Measurements from ENCODE around the gene GTPBP6.
"Not testable (repeated sequence)": the region's sequence is repeated elsewhere in the genome, so short reads cannot be mapped to it uniquely, and the experiment has no call there.

Gene GTPBP6

DNA sequence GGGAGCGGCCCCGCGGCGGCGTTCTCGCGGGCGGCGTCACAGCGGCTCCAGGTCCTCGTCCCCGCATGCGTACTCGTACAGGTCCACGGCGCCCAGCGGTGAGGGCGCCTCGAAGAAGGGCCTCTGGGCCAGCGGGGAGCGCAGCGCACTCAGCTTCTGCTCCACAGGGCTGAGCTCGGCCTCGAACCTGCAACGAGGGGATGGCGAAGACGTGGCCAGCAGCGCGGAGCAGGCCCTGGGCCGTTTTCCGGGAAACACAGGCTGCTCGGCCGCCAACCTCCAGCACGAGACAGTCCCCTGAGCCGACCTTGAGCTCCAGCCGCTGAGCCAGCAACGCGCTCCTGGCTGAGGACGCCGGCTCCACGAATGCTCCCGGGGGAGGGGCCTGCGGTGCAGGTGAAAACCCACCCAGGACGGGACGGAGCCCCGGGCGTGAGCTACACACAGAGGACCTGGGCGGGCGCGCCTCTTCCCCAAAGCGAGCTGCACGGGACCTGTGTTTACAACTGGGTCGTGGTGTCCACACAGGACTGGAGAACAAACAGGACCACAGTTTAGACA lies 15.8 kb upstream of the GTPBP6 start:
- no peak for DNase-seq

DNA sequence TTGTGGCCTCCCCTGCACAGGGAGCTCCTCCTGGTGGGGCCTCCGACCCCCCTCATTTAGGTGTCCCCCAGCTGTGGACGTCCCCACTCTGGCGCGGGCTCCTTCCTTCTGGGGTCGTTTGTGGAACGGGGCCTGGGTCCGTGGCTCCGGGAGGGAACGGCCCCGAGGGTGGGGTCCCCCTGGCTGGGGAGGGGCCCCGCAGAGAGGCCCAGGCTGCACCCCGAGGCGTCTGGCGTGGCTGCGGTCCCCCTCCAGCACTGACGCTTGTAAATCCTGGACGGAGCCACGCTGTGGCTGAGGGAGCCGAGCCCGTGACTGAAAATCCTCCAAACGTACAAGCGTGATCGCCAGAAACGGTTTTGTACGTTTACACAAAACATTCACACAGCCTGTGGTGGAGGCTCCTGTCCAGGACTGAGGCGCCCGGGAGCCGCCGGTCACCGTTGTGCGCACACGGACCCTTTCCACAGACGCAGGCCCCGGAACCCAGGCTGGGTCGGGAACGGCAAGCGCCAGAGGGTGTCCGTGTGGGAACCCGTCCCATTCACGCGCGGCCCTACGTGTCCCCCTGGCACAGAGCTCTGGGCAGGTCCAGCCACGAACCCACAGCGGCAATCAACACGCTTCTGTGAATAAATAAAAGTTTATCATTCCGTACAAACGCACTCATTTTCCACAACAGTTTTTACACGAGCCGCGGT lies 15.2 kb upstream of the GTPBP6 start:
- no peak for DNase-seq

GRCh38 chrX:332916-333610 lies 14.5 kb upstream of the GTPBP6 start:
- no peak for DNase-seq

DNA sequence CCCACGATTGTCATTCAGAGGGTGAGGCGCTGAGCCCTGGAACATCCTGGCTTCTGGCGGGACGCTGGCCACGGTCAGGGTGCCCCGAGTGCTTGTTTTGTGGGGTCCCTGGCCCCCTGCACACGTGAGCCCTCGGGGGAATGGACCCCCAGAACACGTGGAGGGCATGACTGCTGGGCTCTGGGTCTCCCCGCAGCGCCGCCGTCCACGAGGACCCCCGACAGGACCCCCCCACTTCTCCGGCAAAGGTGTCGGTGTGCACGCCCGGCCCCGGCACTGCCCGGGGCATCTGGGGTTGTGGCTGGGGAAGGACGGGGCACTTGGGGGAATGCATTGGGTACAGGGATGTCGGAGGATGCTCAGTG lies 13.9 kb upstream of the GTPBP6 start:
- no peak for DNase-seq

GRCh38 chrX:331825-332495 lies 13.4 kb upstream of the GTPBP6 start:
- DNase-seq = no peak

- DNase-seq = no peak
Measured at GRCh38 chrX:331151-331824, 12.7 kb upstream of the GTPBP6 start.

DNA sequence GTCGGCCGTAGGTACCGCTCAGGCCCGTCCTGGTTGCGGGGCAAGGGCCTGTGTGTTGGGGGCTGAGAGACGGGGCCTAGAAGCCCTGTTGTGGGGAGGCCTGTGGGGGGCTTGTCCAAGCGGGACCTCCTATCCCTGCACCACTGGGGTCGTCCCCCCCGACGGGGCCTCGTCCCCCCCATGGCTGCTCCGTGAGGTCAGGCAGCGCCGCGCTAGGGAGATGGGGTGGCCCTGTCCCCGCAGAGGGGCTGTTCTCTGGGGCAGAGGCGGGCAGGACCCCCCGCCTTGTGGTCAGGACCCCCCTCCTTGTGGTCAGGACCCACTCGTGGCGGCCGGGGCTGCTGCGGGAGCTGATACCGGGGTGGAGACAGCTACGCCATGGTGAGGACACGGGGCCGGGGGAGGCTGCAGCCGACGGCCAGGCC lies 12.1 kb upstream of the GTPBP6 start:
- no peak for DNase-seq

- not testable (repeated sequence) for DNase-seq
Measured at GRCh38 chrX:330141-330725, 11.6 kb upstream of the GTPBP6 start.

- DNase-seq = no peak
Measured at GRCh38 chrX:329291-329910, 10.8 kb upstream of the GTPBP6 start.

- no peak for DNase-seq
Measured at GRCh38 chrX:327660-328126, 9.1 kb upstream of the GTPBP6 start.

DNA sequence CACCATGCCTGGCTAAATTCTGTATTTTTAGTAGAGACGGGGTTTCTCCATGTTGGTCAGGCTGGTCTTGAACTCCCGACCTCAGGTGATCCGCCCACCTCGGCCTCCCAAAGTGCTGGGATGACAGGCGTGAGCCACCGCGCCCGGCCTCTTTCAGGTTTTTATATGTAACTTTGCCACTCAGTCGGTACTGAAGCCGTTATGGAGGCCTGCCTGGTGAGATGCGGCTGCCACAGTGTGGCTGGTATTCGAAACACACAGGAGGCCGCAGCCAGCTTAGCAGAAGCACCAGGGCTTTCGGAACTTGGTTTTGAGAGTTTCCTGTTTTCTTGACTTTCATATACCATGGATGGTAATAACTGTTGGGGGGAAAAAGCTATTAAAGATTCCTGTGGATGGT lies 6.1 kb upstream of the GTPBP6 start:
- DNase-seq = not testable (repeated sequence)

DNA sequence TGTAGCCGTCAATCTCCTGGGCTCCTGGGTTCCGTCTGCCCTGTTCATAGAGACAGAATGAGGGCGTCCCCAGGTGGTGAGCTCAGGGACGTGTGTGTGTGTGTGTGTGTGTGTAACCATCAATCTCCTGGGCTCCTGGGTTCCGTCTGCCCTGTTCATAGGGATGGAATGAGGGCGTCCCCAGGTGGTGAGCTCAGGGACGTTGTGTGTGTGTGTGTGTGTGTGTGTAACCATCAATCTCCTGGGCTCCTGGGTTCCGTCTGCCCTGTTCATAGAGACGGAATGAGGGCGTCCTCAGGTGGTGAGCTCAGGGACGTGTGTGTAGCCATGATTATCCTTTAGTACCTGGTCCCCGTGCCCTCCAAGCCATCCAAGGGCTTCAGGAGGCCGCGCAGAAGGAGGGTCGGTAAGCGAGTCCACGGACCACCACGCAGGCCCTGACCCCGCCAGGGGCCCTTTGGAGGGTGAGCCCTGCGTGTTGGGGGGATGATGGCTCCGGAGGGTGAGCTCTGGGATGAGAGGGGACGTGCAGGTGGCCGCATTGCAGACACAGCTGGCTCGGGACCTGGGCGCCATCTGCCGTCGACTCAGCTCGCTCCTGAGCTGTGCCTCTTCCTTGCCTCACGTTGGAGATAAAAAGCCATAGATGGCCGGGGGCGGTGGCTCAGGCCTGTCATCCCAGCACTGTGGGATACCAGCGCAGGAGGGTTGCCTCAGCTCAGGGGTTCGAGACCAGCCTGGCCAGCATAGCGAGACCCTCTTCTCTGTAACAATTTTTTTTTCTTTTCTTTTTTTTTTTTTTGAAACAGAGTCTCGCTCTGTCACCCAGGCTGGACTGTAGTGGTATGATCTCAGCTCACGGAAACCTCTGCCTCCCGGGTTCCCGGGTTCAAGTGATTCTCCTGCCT lies 5.4 kb upstream of the GTPBP6 start:
- DNase-seq = no peak

DNA sequence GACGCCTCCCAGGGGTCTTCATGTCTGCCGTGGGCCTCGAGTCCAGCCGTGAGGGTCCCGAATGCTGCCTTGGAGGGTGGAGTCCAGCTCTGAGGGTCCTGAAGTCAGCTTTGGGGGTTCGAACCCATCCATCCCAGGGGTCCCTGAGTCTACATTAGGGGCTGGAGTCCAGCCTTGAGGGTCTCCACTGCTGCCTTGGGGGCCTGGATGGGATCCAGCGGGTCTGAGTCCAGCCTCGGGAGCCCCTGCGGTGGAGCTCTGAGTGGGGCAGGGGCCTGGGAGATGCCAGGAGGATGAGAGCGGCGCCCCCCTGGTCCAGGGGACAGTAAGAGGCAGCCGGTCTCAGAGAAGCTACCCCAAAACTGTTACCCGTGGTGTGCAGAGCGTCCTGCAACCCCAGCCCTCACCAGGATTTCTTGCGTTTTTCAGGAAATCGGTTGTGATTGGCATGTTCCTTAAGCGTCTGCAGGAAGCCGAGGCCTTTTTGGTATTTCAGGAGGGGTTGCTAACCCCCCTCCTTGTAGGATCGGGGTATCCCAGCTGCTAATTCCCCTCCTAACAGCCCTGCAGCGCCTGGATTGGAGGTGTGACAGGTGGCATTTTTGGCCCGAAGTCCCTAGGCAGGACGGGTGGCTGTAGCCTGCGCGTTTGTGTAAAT lies 1.7 kb upstream of the GTPBP6 start:
- DNase-seq = no peak

- DNase-seq = no peak
Measured at GRCh38 chrX:319579-320125, 1.1 kb upstream of the GTPBP6 start.

DNA sequence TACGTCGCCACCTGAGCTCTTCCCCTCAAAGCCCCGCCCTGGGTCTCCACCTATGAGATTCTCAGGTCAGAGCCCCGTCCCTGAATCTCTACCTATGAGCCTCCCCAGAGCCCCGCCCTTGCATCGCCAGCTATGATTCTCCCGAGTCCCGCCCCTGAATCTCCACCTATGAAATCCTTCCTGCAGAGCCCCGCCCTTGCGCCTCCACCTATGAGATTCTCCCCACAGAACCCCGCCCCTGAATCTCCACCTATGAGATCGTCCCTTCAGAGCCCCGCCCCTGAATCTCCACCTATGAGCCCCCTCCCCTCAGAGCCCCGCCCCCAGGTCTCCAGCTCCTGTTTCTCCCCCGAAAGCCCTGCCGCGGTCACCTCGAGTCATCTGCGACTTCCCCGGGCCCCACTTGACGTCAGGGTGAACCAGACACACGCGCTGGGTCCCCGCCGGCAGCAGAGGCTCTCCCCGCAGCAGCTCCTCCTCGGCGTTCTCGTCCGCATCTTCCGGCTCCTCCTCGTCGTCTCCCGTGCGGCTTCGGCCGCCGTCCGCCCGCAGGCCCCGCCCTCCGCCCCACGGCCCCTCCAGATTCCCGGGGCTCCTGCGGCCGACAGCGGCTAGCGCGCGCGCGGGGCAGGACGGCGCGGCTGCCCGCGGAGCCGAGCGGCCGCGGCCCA lies 393 bp downstream of the GTPBP6 start:
- no peak for DNase-seq

GRCh38 chrX:317424-318067 lies 1.1 kb downstream of the GTPBP6 start:
- DNase-seq = no peak

- DNase-seq = no peak
Measured at GRCh38 chrX:316351-317325, 2.0 kb downstream of the GTPBP6 start.

All from NCI-H187 treated with DMSO at 0.1 percent for 48 hours (cell line).